ENCODE data around the gene KCNK7. TPM values are rescaled to one million over a fixed set of nuclear protein-coding genes. Genes with fewer than 3 reads are reported as not detected.

Gene KCNK7
- total RNA-seq, 1 donor from 2014 or later, result 1.1 TPM

DNA sequence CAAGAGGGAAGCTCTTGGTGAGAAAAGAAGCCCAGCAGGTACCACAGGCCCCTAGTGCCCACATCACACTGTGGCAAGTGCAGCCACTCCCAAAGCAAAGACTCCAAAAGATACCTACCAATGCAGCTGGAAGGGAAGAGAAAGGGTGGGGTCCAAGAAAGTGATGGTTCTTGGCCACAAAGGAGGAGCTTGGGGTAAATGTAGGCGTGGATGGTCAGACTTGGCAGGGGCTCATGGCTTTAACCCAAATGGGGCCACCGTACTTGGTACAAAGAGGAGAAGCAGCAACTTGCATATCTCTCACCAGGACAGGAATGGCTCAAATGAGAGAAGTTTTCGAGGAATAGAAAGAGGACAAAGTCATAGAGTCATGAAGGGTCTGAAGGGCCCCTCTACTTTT is 13.6 kb upstream of the KCNK7 start:
- H3K9me3 Mint-ChIP-seq, result no peaks in the 10 kb centered on the region
- H3K4me1 Mint-ChIP-seq, result peaks cover 47% of the 10 kb centered on the region
- POLR2A ChIA-PET, result interaction anchor here (1.1 to 1.3 kb wide), 3 partner anchors 11 to 37 kb away, joined by 3 to 4 read pairs (median 3); partner anchors contain the start of gene FAM89B
- TF ChIP-seq CTCF (IDR thresholded peaks at IDR 0.05), result no peak
- peaks cover 73% of the 10 kb centered on the region for H3K36me3 Mint-ChIP-seq (ENCODE audit: low read depth)
- ATAC-seq (ENCODE audit: low read depth), result no peak
- H3K4me3 Mint-ChIP-seq, result no peak overlapping the region
- H3K27me3 Mint-ChIP-seq, result no peaks in the 10 kb centered on the region
- no peak for DNase-seq
- intact Hi-C loops (cut with micrococcal nuclease), result no loop called here
- CTCF ChIA-PET, result interaction anchor here (1.5 kb wide), 1 partner anchor 21 kb away, joined by 5 read pairs; no protein-coding TSS in a partner anchor
- peak overlapping the region; percentile 41 for H3K27ac Mint-ChIP-seq

DNA sequence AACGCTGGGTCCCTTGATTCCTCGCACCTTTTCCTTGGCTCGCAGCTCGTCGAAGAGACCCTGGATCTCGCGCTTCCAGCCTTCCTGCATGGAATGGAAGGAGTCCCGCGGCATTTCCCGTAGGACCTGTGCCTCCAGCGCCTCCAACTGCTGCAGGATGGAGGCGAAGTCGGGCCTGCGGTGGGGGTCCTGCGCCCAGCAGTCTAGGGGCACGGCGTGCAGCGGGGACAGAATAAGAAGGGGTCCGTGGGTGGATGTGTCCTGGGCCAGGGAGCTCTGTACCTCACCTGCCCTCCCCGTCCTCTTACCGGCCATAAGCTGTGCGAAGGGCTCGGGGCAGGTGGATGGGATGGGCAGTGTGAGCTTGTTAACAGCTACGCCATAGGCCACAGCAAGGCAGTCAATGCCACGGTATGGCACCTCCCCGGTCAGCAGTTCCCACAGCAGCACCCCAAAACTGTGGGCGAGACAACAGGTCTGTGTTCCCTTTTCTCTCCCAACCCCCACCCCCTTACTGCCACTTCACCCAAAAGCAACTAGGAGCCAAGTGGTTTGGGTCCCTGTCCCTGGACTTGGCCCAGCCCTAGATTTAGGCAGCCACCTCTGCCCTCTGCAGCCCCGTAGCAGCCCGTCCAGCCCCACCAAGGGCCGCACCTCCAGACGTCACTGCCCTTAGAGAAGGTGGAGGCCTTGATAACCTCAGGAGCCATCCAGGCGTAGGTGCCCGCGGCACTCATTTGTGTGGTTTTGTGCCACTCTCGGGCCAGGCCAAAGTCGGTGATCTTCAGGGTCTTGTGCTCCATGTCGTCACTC is 12.2 kb upstream of the KCNK7 start:
- no peak for DNase-seq
- ChIA-PET CTCF (no interaction called here), POLR2A (interaction anchor here (1.1 to 1.5 kb wide), 3 partner anchors 10 to 31 kb away, joined by 3 read pairs; no protein-coding TSS in a partner anchor)
- intact Hi-C loops (cut with micrococcal nuclease), result no loop called here
- H3K27ac Mint-ChIP-seq, result no peak overlapping the region
- TF ChIP-seq CTCF (IDR thresholded peaks at IDR 0.05), result no peak
- H3K36me3 Mint-ChIP-seq (ENCODE audit: low read depth), result peaks cover 84% of the 10 kb centered on the region
- no peaks in the 10 kb centered on the region for H3K27me3 Mint-ChIP-seq
- peaks cover 50% of the 10 kb centered on the region for H3K4me1 Mint-ChIP-seq
- no peak overlapping the region for H3K4me3 Mint-ChIP-seq
- ATAC-seq (ENCODE audit: low read depth), result no peak
- no peaks in the 10 kb centered on the region for H3K9me3 Mint-ChIP-seq

GRCh38 chr11:65606876-65607613 is 11.4 kb upstream of the KCNK7 start:
- H3K9me3 Mint-ChIP-seq, result no peaks in the 10 kb centered on the region
- peaks cover 49% of the 10 kb centered on the region for H3K4me1 Mint-ChIP-seq
- DNase-seq, result no peak
- no peaks in the 10 kb centered on the region for H3K27me3 Mint-ChIP-seq
- ChIA-PET POLR2A (interaction anchor here (1.3 to 1.5 kb wide), 2 partner anchors 17 to 30 kb away, joined by 3 read pairs; no protein-coding TSS in a partner anchor), CTCF (no interaction called here)
- TF ChIP-seq CTCF (IDR thresholded peaks at IDR 0.05), result no peak
- H3K36me3 Mint-ChIP-seq (ENCODE audit: low read depth), result peaks cover 81% of the 10 kb centered on the region
- ATAC-seq (ENCODE audit: low read depth), result peak; percentile 34
- no peak overlapping the region for H3K4me3 Mint-ChIP-seq
- H3K27ac Mint-ChIP-seq, result no peak overlapping the region
- intact Hi-C loops (cut with micrococcal nuclease), result no loop called here

DNA sequence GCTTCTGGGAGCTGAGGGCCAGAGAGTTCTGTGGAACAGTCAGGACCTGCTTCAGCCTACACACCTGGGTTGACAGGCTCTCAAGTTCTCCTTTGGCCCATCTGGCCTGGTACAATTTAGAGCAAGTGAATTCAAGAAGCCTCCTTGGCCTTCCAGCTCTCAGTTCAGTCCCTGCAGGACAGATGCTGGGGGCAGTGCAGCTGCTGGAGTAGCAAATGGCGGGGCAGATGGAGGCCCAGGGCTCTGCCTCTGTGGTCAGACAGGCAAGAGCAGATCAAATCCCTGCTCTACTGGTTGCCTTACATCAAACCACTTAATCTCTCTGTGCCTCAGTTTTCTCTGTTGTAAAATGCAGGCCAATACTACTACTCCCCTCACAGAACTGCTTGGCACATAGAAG is 8.7 kb upstream of the KCNK7 start:
- peaks cover 73% of the 10 kb centered on the region for H3K36me3 Mint-ChIP-seq (ENCODE audit: low read depth)
- ChIA-PET CTCF (interaction anchor here (2.8 kb wide), 1 partner anchor 10 kb away, joined by 10 read pairs; no protein-coding TSS in a partner anchor), POLR2A (interaction anchor here (2.1 to 2.4 kb wide), 3 partner anchors 10 to 16 kb away, joined by 7 to 14 read pairs (median 8); partner anchors contain the start of genes MAP3K11 and PCNX3)

More for the DNA sequence above, 8.7 kb upstream of the KCNK7 start:
- no peaks in the 10 kb centered on the region for H3K27me3 Mint-ChIP-seq
- peaks cover 25% of the 10 kb centered on the region for H3K4me1 Mint-ChIP-seq
- no peak for DNase-seq
- H3K4me3 Mint-ChIP-seq, result no peak overlapping the region
- intact Hi-C loops (cut with micrococcal nuclease), result no loop called here
- H3K27ac Mint-ChIP-seq, result peak overlapping the region; percentile 30
- no peak for TF ChIP-seq CTCF (IDR thresholded peaks at IDR 0.05)
- no peak for ATAC-seq (ENCODE audit: low read depth)
- no peaks in the 10 kb centered on the region for H3K9me3 Mint-ChIP-seq

Measured in activated B cell treated with CpG ODN at 0.5 μM for 24 hours (primary cell).